MM.1S (cell line): ENCODE measurements around the gene TSGA10IP.

Source experiments
- CTCF ChIP-seq: fragments of 300-600 bp; sonication (generic); IDR thresholded peaks from 2 replicates; pipeline ENCODE4 v1.5.1; 2016; ENCODE audit warnings: antibody characterized with exemption, low read length, mixed read lengths
- EZH2 ChIP-seq: fragments of 300-600 bp; sonication (generic); optimal IDR thresholded peaks from 2 replicates; pipeline ENCODE3; 2017; ENCODE audit warnings: low read depth, mild to moderate bottlenecking, antibody characterized with exemption, low read length, mixed read lengths
- EZH2phosphoT487 ChIP-seq: fragments of 300-600 bp; sonication (generic); IDR thresholded peaks from 2 replicates; pipeline ENCODE4 v1.6.1; 2018; ENCODE audit warnings: antibody characterized with exemption, low read length

- TF ChIP-seq CTCF = no peak
- no peak for TF ChIP-seq EZH2phosphoT487
- TF ChIP-seq EZH2 = no peak
Measured at GRCh38 chr11:65903068-65903481, 42.2 kb upstream of the TSGA10IP start.
